Measurements from ENCODE around the gene UVRAG. TPM values are rescaled to one million over a fixed set of nuclear protein-coding genes. Genes with fewer than 3 reads are reported as not detected.

Gene UVRAG
- total and polyA plus RNA-seq, 2 donors = 20.0 to 21.8 TPM

DNA sequence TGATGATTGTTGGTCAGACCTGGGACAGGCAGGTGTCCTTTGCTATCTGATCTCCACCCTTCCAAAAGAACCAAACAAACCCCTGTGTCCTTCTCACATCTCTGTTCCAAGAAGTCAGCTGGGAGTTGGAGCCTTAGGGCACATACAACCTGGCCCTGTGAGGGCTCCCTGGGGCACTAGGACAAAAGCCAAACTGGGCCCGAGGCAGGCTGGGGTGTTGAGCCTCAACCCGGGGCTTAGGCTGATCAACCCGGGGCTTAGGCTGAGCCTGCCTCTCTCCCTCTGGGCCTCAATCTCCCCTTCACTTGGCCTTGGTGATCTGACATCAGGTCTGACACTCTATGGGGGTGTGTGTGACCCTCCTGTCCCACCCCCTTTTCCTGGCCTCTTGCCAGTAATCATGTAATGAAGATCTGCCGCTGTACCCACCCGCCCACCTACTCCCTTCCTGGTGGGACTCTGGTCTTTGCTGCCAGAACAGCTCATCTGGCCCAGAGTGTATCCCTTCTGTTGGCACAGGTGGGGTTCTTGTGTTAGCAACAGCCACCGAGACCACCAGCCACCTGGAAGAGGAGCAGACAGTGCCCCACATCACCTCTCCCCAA, 22.8 kb upstream of the UVRAG start:
- 96% methylated on average over 6 of the region's 6 CpGs for WGBS
- no peaks in the 10 kb centered on the region for H3K9me3 ChIP-seq (ENCODE audit: control insufficient read depth in 2 of 2, insufficient read depth in 1 of 2, low read length in 1 of 2)
- H3K27me3 ChIP-seq (ENCODE audit: control insufficient read depth in 2 of 2, insufficient read depth in 1 of 2, low read length in 1 of 2) = no peaks in the 10 kb centered on the region
- H3K36me3 ChIP-seq (ENCODE audit: control insufficient read depth in 2 of 2, insufficient read depth in 2 of 2, low read length in 1 of 2) = no peaks in the 10 kb centered on the region
- H3K4me1 ChIP-seq (ENCODE audit: control insufficient read depth in 2 of 2, insufficient read depth in 2 of 2, low read length in 2 of 2) = peaks cover 0 to 2% of the 10 kb centered on the region in 2 donors
- no peak overlapping the region for H3K27ac ChIP-seq (ENCODE audit: low read depth in 1 of 2, low read length in 1 of 2)
- DNase-seq (ENCODE audit: low read depth in 6 of 9, low spot score in 9 of 9) = no peak
- no peak overlapping the region for H3K4me3 ChIP-seq (ENCODE audit: low read length in 2 of 2)

DNA sequence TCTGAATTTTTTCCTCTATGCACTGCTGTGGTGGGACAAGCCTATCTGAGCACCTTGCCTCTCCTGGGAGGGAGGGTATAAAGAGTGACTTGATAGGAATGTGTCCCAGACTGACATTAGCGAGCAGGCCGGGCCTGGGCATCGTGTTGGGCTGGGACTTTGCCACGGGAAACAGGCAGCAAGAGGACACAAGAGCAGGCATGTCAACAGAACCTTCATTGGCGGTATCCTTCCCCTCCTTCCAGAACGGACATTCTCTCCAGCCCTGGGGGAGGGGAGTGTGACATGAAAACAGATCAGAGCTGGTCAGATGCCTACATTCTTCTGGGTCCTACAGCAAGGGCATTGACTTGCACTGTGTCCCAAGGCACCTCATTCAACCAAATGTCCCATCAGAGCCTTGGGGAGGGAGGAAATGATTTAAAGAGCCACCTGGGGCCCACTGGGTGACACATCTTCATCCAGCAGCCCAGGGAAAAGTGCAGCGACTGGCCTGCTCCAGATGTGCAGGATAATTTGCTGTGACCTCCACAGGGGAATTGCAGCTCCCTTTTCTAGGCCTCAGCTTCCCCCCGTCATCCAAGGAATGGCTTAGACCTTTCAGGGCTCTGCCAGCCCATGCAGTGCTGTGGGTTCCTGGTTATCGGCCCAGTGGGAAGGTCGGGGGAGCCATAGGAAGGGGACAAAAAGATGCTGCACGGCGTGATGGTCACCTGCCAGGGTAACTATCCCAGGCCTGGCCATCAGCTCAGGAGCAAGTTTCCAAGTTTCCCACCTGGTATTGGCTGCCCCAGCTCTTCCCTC, 21.8 kb upstream of the UVRAG start:
- Histone ChIP-seq H3K4me1 (ENCODE audit: control insufficient read depth in 2 of 2, insufficient read depth in 2 of 2, low read length in 2 of 2) (peaks cover 0 to 2% of the 10 kb centered on the region in 2 donors), H3K36me3 (ENCODE audit: control insufficient read depth in 2 of 2, insufficient read depth in 2 of 2, low read length in 1 of 2) (no peaks in the 10 kb centered on the region), H3K9me3 (ENCODE audit: control insufficient read depth in 2 of 2, insufficient read depth in 1 of 2, low read length in 1 of 2) (no peaks in the 10 kb centered on the region), H3K27ac (ENCODE audit: low read depth in 1 of 2, low read length in 1 of 2) (no peak overlapping the region), H3K4me3 (ENCODE audit: low read length in 2 of 2) (no peak overlapping the region), H3K27me3 (ENCODE audit: control insufficient read depth in 2 of 2, insufficient read depth in 1 of 2, low read length in 1 of 2) (no peaks in the 10 kb centered on the region)
- WGBS = 95% methylated on average over 12 of the region's 12 CpGs
- DNase-seq (ENCODE audit: low read depth in 6 of 9, low spot score in 9 of 9) = no peak

DNA sequence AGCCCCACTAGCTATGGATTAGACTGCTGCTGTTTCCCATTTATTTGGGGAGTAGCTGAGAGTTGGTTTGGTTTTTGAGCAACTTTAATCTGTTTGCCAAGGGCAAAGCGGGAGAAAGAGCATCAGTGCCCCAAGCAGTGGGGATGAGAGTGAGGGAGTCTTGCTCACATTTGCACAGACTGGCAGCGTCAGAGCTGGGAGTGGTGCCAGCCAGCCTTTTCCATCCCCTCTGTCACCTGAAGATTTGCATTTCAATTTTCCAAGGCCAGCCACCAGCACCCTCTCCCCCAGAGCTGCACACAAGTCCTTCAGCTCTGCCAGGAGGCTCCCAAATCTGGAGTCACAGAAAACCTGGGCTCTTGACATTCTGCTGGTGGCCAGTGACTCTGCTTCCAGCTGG, 21.0 kb upstream of the UVRAG start:
- DNase-seq (ENCODE audit: low read depth in 6 of 9, low spot score in 9 of 9) = no peak
- WGBS = 90% methylated on average over 2 of the region's 2 CpGs
- H3K36me3 ChIP-seq (ENCODE audit: control insufficient read depth in 2 of 2, insufficient read depth in 2 of 2, low read length in 1 of 2) = no peaks in the 10 kb centered on the region
- H3K4me1 ChIP-seq (ENCODE audit: control insufficient read depth in 2 of 2, insufficient read depth in 2 of 2, low read length in 2 of 2) = peaks cover 0 to 2% of the 10 kb centered on the region in 2 donors
- no peaks in the 10 kb centered on the region for H3K9me3 ChIP-seq (ENCODE audit: control insufficient read depth in 2 of 2, insufficient read depth in 1 of 2, low read length in 1 of 2)
- H3K27ac ChIP-seq (ENCODE audit: low read depth in 1 of 2, low read length in 1 of 2) = no peak overlapping the region
- H3K4me3 ChIP-seq (ENCODE audit: low read length in 2 of 2) = no peak overlapping the region
- H3K27me3 ChIP-seq (ENCODE audit: control insufficient read depth in 2 of 2, insufficient read depth in 1 of 2, low read length in 1 of 2) = no peaks in the 10 kb centered on the region

DNA sequence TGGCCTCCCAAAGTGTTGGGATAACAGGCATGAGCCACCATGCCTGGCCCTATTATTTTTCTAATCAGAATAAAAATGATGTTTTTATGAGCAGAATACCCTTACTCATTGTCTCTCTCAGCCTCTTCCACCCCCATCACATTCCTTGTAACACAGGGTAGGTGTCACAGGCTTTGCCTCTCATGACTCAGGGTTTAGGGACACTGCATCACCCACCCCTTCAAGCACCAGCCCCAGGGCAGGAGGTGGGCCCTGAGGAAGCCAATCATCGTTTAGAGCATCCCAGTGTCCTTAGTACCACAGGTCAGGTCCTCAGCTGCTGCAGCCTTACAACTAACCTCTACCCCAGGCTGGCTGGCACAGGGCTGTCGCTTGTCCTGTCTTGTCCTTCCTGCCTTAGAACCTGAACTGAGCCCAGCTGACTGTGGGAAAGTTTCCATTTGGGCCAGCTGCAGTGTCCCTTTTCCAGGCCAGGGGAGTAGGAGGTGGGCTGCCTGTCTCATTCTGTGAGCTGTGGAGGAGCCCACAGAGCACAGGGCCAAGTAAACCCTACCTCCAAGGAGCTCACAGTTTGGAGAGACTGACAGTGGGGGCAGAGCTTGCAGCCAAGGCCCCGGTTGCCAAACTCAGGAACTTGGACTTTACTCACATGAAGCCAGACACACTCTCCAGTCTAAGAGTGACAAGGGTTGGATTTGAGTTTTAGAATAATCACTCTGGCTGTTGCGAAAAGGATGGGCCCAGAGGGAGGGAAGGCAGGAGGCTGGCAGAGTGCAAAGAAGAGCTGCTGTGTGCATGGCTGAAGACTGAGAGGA, 19.5 kb upstream of the UVRAG start:
- 92% methylated on average over 4 of the region's 4 CpGs for WGBS
- DNase-seq (ENCODE audit: low read depth in 6 of 9, low spot score in 9 of 9) = no peak
- Histone ChIP-seq H3K27ac (ENCODE audit: low read depth in 1 of 2, low read length in 1 of 2) (no peak overlapping the region), H3K36me3 (ENCODE audit: control insufficient read depth in 2 of 2, insufficient read depth in 2 of 2, low read length in 1 of 2) (no peaks in the 10 kb centered on the region), H3K4me1 (ENCODE audit: control insufficient read depth in 2 of 2, insufficient read depth in 2 of 2, low read length in 2 of 2) (peaks cover 0 to 9% of the 10 kb centered on the region in 2 donors), H3K4me3 (ENCODE audit: low read length in 2 of 2) (no peak overlapping the region), H3K9me3 (ENCODE audit: control insufficient read depth in 2 of 2, insufficient read depth in 1 of 2, low read length in 1 of 2) (no peaks in the 10 kb centered on the region), H3K27me3 (ENCODE audit: control insufficient read depth in 2 of 2, insufficient read depth in 1 of 2, low read length in 1 of 2) (no peaks in the 10 kb centered on the region)

DNA sequence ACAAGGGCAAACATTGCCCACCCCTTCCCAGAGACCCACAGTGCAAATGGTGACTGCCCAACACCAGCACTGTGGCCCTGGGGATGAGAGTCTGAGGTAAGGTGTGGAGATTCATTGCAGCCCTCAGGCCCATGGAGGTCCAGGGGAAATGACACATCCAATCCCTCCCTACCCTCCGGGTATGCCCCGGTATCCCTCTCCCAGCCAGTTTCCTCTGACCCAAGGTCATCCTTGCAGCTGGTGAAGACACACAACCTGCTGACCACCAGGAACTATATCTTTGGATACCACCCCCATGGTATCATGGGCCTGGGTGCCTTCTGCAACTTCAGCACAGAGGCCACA, 18.9 kb upstream of the UVRAG start:
- DNase-seq (ENCODE audit: low read depth in 6 of 9, low spot score in 9 of 9) = no peak
- Histone ChIP-seq H3K4me3 (ENCODE audit: low read length in 2 of 2) (no peak overlapping the region), H3K27me3 (ENCODE audit: control insufficient read depth in 2 of 2, insufficient read depth in 1 of 2, low read length in 1 of 2) (no peaks in the 10 kb centered on the region), H3K36me3 (ENCODE audit: control insufficient read depth in 2 of 2, insufficient read depth in 2 of 2, low read length in 1 of 2) (no peaks in the 10 kb centered on the region), H3K4me1 (ENCODE audit: control insufficient read depth in 2 of 2, insufficient read depth in 2 of 2, low read length in 2 of 2) (peaks cover 5 to 15% of the 10 kb centered on the region in 2 donors), H3K27ac (ENCODE audit: low read depth in 1 of 2, low read length in 1 of 2) (no peak overlapping the region), H3K9me3 (ENCODE audit: control insufficient read depth in 2 of 2, insufficient read depth in 1 of 2, low read length in 1 of 2) (no peaks in the 10 kb centered on the region)
- WGBS = 97% methylated on average over 2 of the region's 2 CpGs

DNA sequence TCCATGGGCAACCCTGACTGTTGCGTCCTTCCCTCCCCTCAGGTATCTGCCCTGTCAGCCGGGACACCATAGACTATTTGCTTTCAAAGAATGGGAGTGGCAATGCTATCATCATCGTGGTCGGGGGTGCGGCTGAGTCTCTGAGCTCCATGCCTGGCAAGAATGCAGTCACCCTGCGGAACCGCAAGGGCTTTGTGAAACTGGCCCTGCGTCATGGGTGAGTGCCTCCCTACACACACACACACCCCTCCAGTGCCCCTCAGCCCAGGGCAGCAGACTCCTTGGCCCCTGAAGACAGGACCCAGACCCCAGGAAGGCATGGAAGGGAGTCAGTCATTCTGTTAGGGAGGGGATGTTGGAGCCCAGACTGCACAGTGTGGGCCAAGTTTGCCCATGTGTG, 17.9 kb upstream of the UVRAG start:
- Histone ChIP-seq H3K9me3 (ENCODE audit: control insufficient read depth in 2 of 2, insufficient read depth in 1 of 2, low read length in 1 of 2) (no peaks in the 10 kb centered on the region), H3K27ac (ENCODE audit: low read depth in 1 of 2, low read length in 1 of 2) (no peak overlapping the region), H3K4me3 (ENCODE audit: low read length in 2 of 2) (no peak overlapping the region), H3K36me3 (ENCODE audit: control insufficient read depth in 2 of 2, insufficient read depth in 2 of 2, low read length in 1 of 2) (no peaks in the 10 kb centered on the region), H3K27me3 (ENCODE audit: control insufficient read depth in 2 of 2, insufficient read depth in 1 of 2, low read length in 1 of 2) (no peaks in the 10 kb centered on the region), H3K4me1 (ENCODE audit: control insufficient read depth in 2 of 2, insufficient read depth in 2 of 2, low read length in 2 of 2) (peaks cover 16 to 25% of the 10 kb centered on the region in 2 donors)
- 96% methylated on average over 8 of the region's 8 CpGs for WGBS
- no peak for DNase-seq (ENCODE audit: low read depth in 6 of 9, low spot score in 9 of 9)

DNA sequence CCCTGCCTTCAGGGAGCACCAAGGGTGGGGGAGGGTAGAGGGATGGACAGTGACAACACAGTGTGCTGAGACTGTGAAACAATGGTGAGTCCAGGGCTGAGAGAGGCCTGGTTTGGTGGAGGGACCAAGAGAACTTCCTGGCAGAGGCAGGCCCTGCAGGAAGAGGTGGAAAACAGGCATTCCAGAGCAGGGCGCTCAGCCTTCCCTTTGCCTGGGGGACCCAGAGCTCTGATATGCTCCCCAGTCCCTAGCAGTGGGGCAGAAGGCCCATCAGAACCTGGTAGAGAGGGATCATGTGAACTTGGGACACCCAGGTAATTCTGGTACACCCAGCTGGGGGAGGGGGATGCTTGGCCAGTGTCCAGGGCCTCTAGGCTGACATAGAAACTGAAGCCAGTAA, 17.2 kb upstream of the UVRAG start:
- WGBS = 100% methylated on average over 1 of the region's 1 CpG
- H3K27me3 ChIP-seq (ENCODE audit: control insufficient read depth in 2 of 2, insufficient read depth in 1 of 2, low read length in 1 of 2) = no peaks in the 10 kb centered on the region
- no peaks in the 10 kb centered on the region for H3K9me3 ChIP-seq (ENCODE audit: control insufficient read depth in 2 of 2, insufficient read depth in 1 of 2, low read length in 1 of 2)
- H3K4me3 ChIP-seq (ENCODE audit: low read length in 2 of 2) = no peak overlapping the region
- no peak for DNase-seq (ENCODE audit: low read depth in 6 of 9, low spot score in 9 of 9)
- peaks cover 20 to 32% of the 10 kb centered on the region in 2 donors for H3K4me1 ChIP-seq (ENCODE audit: control insufficient read depth in 2 of 2, insufficient read depth in 2 of 2, low read length in 2 of 2)
- H3K27ac ChIP-seq (ENCODE audit: low read depth in 1 of 2, low read length in 1 of 2) = no peak overlapping the region
- no peaks in the 10 kb centered on the region for H3K36me3 ChIP-seq (ENCODE audit: control insufficient read depth in 2 of 2, insufficient read depth in 2 of 2, low read length in 1 of 2)

DNA sequence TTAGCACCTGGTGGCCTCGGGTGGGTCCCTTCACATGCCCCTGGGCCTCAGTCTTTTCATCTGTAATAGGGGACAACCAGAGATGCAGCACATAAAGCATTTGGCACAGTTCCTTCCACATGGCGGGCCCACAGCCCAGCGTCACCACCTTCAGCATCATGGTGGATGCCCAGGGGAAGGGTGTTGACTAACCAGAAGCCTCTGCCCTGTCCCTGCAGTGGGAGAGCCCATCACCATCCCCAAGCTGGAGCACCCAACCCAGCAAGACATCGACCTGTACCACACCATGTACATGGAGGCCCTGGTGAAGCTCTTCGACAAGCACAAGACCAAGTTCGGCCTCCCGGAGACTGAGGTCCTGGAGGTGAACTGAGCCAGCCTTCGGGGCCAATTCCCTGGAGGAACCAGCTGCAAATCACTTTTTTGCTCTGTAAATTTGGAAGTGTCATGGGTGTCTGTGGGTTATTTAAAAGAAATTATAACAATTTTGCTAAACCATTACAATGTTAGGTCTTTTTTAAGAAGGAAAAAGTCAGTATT, 14.8 kb upstream of the UVRAG start:
- WGBS = 97% methylated on average over 8 of the region's 8 CpGs
- no peaks in the 10 kb centered on the region for H3K36me3 ChIP-seq (ENCODE audit: control insufficient read depth in 2 of 2, insufficient read depth in 2 of 2, low read length in 1 of 2)
- H3K4me3 ChIP-seq (ENCODE audit: low read length in 2 of 2) = no peak overlapping the region
- no peaks in the 10 kb centered on the region for H3K27me3 ChIP-seq (ENCODE audit: control insufficient read depth in 2 of 2, insufficient read depth in 1 of 2, low read length in 1 of 2)
- peaks cover 20 to 34% of the 10 kb centered on the region in 2 donors for H3K4me1 ChIP-seq (ENCODE audit: control insufficient read depth in 2 of 2, insufficient read depth in 2 of 2, low read length in 2 of 2)
- no peak for DNase-seq (ENCODE audit: low read depth in 6 of 9, low spot score in 9 of 9)
- no peaks in the 10 kb centered on the region for H3K9me3 ChIP-seq (ENCODE audit: control insufficient read depth in 2 of 2, insufficient read depth in 1 of 2, low read length in 1 of 2)
- H3K27ac ChIP-seq (ENCODE audit: low read depth in 1 of 2, low read length in 1 of 2) = no peak overlapping the region

Data from thymus (tissue), 11 donors.